PFSK-1 (cell line): ENCODE results near the gene PIM3.

Experiments used
- POLR2AphosphoS5 ChIP-seq: IDR thresholded peaks from 2 replicates; pipeline ENCODE4 v1.6.1; 2012; ENCODE audit warnings: low read depth, mild to moderate bottlenecking, control low read depth, low read length, moderate library complexity
- REST ChIP-seq, 2 experiments: IDR thresholded peaks; 2 replicates each; pipeline versions ENCODE4 v1.6.1 to v1.8.0; 2011 to 2012; ENCODE audit warnings: low read depth in 2 of 2, low read length in 2 of 2, control low read depth in 1 of 2, inconsistent platforms in 1 of 2, mild to moderate bottlenecking in 1 of 2, moderate library complexity in 1 of 2; ENCODE audit not compliant: insufficient read depth in 1 of 2
- SIN3A ChIP-seq: IDR thresholded peaks from 2 replicates; pipeline ENCODE4 v1.6.1; 2012; ENCODE audit warnings: mild to moderate bottlenecking, low read length, moderate library complexity, borderline replicate concordance; ENCODE audit not compliant: insufficient read depth
- TAF1 ChIP-seq: IDR thresholded peaks from 2 replicates; pipeline ENCODE4 v1.6.1; 2012; ENCODE audit warnings: low read length, control low read depth, borderline replicate concordance; ENCODE audit not compliant: insufficient read depth

GRCh38 chr22:50002791-50003190 is 42.2 kb downstream of the PIM3 start:
- no peak for TF ChIP-seq TAF1
- no peak for TF ChIP-seq REST (IDR thresholded peaks at IDR 0.05; ENCODE audit: insufficient read depth in 1 of 2, low read depth in 2 of 2, low read length in 2 of 2)
- no peak for TF ChIP-seq POLR2AphosphoS5
- TF ChIP-seq SIN3A = no peak
